Vagina (tissue), 2 donors: Measurements from ENCODE around the gene ANAPC10. TPM values are rescaled to one million over a fixed set of nuclear protein-coding genes. Genes with fewer than 3 reads are reported as not detected.

ENCODE experiments used
- DNase-seq, 2 donors: peaks; one replicate each; pipeline ENCODE4 v3.0.0-alpha.2; 2017; ENCODE audit errors: extremely low spot score in 2 of 2
- H3K27ac ChIP-seq: fragments of 200-600 bp; sonication (generic); one replicate; pipeline ENCODE4 v1.5.1; 2019
- H3K27me3 ChIP-seq: fragments of 200-600 bp; sonication (generic); one replicate; pipeline ENCODE4 v1.5.1; 2019
- H3K36me3 ChIP-seq, 2 donors: fragments of 200-600 bp; sonication (generic); one replicate each; pipeline ENCODE4 v1.5.1; 2017 to 2019
- H3K4me1 ChIP-seq: fragments of 200-600 bp; sonication (generic); one replicate; pipeline ENCODE4 v1.5.1; 2019
- H3K4me3 ChIP-seq, 2 donors: fragments of 200-600 bp; sonication (generic); 1 replicate in 1 of 2; 2 replicates in 1 of 2; pipeline ENCODE4 v1.5.1; 2016 to 2019
- H3K9me3 ChIP-seq: fragments of 200-600 bp; sonication (generic); one replicate; pipeline ENCODE4 v1.5.1; 2019
- POLR2A ChIP-seq, 2 donors: fragments of 450-650 bp; IDR thresholded peaks; one replicate each; pipeline ENCODE4 v1.6.1; 2017; ENCODE audit warnings: antibody characterized with exemption in 2 of 2, mild to moderate bottlenecking in 2 of 2, moderate library complexity in 2 of 2
- POLR2AphosphoS5 ChIP-seq, 2 donors: sonication (generic); formaldehyde crosslinking; IDR thresholded peaks; one replicate each; pipeline ENCODE4 v1.9.0; 2017; ENCODE audit warnings: antibody characterized with exemption in 2 of 2, mild to moderate bottlenecking in 2 of 2, low read depth in 1 of 2; ENCODE audit not compliant: insufficient read depth in 1 of 2
- intact Hi-C: fragments of 100-400 bp; cut with DNase I; formaldehyde crosslinking; loops from one replicate; pipeline ENCODE4 v1.15.1; 2023
- total RNA-seq: library from RNA; depleted of rRNA; stranded (reverse); fragments of >200 nt; gene quantifications from one replicate; pipeline ENCODE4 v1.2.3, GENCODE V29; 2016
- TF ChIP-seq, protein P1 (sequence below), 3 experiments: fragments of 450-650 bp in 2 of 3; fragments of 200-600 bp in 1 of 3; sonication (generic) in 1 of 3; IDR thresholded peaks; one replicate each; pipeline ENCODE4 v1.5.1; 2017 to 2019; ENCODE audit warnings: antibody characterized with exemption in 3 of 3, mild to moderate bottlenecking in 2 of 3, moderate library complexity in 2 of 3

Gene ANAPC10
- total RNA-seq, 1 donor from 2014 or later, result 17.4 TPM

DNA sequence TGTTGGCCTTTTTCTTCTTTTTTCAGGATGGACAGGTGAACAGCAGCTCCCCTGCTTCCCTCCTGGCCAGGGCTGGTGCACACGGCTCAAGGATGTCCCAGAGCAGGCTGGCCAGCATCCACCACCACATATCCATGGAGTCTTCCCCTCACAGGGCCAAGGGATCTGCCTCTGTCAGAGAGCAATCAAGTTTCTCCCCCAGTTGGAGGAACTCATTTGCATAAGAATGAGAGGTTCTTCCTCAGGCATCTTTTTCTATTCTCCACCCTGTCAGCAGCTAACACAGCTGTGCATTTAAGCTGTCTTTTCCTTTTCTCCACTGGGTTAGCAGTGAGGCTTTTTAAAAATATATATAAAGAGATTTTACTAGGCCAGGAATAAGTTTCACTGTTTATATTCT, 143.8 kb downstream of the ANAPC10 start:
- no peak overlapping the region for H3K27ac ChIP-seq
- no peaks in the 10 kb centered on the region for H3K36me3 ChIP-seq
- no peak overlapping the region for H3K4me3 ChIP-seq
- TF ChIP-seq, protein P1, sequence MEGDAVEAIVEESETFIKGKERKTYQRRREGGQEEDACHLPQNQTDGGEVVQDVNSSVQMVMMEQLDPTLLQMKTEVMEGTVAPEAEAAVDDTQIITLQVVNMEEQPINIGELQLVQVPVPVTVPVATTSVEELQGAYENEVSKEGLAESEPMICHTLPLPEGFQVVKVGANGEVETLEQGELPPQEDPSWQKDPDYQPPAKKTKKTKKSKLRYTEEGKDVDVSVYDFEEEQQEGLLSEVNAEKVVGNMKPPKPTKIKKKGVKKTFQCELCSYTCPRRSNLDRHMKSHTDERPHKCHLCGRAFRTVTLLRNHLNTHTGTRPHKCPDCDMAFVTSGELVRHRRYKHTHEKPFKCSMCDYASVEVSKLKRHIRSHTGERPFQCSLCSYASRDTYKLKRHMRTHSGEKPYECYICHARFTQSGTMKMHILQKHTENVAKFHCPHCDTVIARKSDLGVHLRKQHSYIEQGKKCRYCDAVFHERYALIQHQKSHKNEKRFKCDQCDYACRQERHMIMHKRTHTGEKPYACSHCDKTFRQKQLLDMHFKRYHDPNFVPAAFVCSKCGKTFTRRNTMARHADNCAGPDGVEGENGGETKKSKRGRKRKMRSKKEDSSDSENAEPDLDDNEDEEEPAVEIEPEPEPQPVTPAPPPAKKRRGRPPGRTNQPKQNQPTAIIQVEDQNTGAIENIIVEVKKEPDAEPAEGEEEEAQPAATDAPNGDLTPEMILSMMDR (IDR thresholded peaks at IDR 0.05), result no peak
- TF ChIP-seq POLR2AphosphoS5 (IDR thresholded peaks at IDR 0.05; ENCODE audit: insufficient read depth in 1 of 2, low read depth in 1 of 2), result no peak
- TF ChIP-seq POLR2A (IDR thresholded peaks at IDR 0.05), result no peak
- H3K27me3 ChIP-seq, result no peaks in the 10 kb centered on the region
- intact Hi-C loops, result no loop called here
- H3K9me3 ChIP-seq, result peaks cover 14% of the 10 kb centered on the region
- no peak for DNase-seq
- no peaks in the 10 kb centered on the region for H3K4me1 ChIP-seq

DNA sequence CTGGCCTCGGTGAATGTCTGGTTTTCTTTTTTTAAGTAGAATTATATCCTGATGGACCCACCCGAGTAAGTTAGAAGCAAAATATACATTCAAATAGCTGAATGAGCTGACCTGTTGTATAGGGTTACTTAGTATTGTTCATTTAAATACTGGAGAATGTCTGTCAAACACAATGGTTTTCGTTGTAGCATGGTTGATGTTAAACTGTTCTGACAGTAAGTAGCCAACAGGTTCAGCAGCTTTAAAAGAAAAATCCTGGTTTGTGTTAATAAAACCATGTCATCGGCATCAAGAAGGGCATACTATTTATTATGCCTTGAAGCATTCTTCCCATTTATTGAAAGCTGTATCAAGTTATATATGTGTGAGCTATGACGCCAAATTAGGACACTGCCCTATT, 149.6 kb downstream of the ANAPC10 start:
- Histone ChIP-seq H3K4me3 (no peak overlapping the region), H3K36me3 (no peaks in the 10 kb centered on the region), H3K4me1 (no peaks in the 10 kb centered on the region), H3K9me3 (peaks cover 8% of the 10 kb centered on the region), H3K27me3 (no peaks in the 10 kb centered on the region), H3K27ac (no peak overlapping the region)
- intact Hi-C loops, result no loop called here
- DNase-seq, result no peak
- TF ChIP-seq, protein P1 (IDR thresholded peaks at IDR 0.05), result no peak
- TF ChIP-seq POLR2A (IDR thresholded peaks at IDR 0.05) (no peak), POLR2AphosphoS5 (IDR thresholded peaks at IDR 0.05; ENCODE audit: insufficient read depth in 1 of 2, low read depth in 1 of 2) (no peak)

DNA sequence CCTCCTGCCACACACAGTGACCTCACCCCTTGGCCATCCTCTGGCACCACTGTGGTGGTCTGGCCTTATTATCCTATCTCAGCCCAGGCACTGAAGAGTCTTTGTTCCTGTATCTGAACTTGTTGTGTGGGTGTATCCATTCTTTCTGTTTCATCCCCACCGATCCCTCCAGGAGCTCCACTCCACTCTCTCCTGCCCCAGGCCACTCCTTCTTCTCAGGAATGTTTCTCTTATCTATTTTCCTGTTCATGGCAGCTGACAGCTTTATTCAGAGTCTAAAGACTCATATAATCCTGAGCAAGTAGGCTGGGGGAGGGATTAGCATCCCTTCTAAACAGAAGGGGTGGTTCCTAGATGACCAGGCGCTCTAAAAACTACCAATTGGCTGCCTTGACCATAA, 150.0 kb downstream of the ANAPC10 start:
- H3K27me3 ChIP-seq, result no peaks in the 10 kb centered on the region
- H3K9me3 ChIP-seq, result peaks cover 8% of the 10 kb centered on the region
- no peak overlapping the region for H3K27ac ChIP-seq
- TF ChIP-seq POLR2A (IDR thresholded peaks at IDR 0.05) (no peak), POLR2AphosphoS5 (IDR thresholded peaks at IDR 0.05; ENCODE audit: insufficient read depth in 1 of 2, low read depth in 1 of 2) (no peak)
- TF ChIP-seq, protein P1 (IDR thresholded peaks at IDR 0.05), result no peak
- no peaks in the 10 kb centered on the region for H3K36me3 ChIP-seq
- no peak overlapping the region for H3K4me3 ChIP-seq
- no peak for DNase-seq
- no peaks in the 10 kb centered on the region for H3K4me1 ChIP-seq
- intact Hi-C loops, result no loop called here

Other genes with a start within 250 kb of the ANAPC10 start
- gene ABCE1, start 115 bp upstream of the ANAPC10 start, total RNA-seq, result 47.1 TPM
- 34.4 TPM for gene OTUD4, start 82.4 kb upstream of the ANAPC10 start, total RNA-seq